Thyroid gland (tissue), 4 donors: Measurements from ENCODE around the gene IMMT.

Source experiments
- CTCF ChIP-seq, 6 experiments: fragments of 200-600 bp in 3 of 6; fragments of 450-650 bp in 3 of 6; sonication (generic) in 3 of 6; IDR thresholded peaks; one replicate each; pipeline ENCODE4 v1.5.1; 2016 to 2019; ENCODE audit warnings: antibody characterized with exemption in 6 of 6, mild to moderate bottlenecking in 2 of 6, inconsistent platforms in 1 of 6, moderate library complexity in 1 of 6
- POLR2A ChIP-seq, 2 donors: fragments of 450-650 bp; IDR thresholded peaks; one replicate each; pipeline ENCODE4 v1.6.1; 2017; ENCODE audit warnings: antibody characterized with exemption in 2 of 2, mild to moderate bottlenecking in 2 of 2, moderate library complexity in 1 of 2

GRCh38 chr2:86230961-86231360 is 35.7 kb upstream of the IMMT start:
- TF ChIP-seq POLR2A (IDR thresholded peaks at IDR 0.05) (no peak), CTCF (IDR thresholded peaks at IDR 0.05) (no peak)
